ENCODE results near the gene HOXC9.

HOXC9 gene

DNA sequence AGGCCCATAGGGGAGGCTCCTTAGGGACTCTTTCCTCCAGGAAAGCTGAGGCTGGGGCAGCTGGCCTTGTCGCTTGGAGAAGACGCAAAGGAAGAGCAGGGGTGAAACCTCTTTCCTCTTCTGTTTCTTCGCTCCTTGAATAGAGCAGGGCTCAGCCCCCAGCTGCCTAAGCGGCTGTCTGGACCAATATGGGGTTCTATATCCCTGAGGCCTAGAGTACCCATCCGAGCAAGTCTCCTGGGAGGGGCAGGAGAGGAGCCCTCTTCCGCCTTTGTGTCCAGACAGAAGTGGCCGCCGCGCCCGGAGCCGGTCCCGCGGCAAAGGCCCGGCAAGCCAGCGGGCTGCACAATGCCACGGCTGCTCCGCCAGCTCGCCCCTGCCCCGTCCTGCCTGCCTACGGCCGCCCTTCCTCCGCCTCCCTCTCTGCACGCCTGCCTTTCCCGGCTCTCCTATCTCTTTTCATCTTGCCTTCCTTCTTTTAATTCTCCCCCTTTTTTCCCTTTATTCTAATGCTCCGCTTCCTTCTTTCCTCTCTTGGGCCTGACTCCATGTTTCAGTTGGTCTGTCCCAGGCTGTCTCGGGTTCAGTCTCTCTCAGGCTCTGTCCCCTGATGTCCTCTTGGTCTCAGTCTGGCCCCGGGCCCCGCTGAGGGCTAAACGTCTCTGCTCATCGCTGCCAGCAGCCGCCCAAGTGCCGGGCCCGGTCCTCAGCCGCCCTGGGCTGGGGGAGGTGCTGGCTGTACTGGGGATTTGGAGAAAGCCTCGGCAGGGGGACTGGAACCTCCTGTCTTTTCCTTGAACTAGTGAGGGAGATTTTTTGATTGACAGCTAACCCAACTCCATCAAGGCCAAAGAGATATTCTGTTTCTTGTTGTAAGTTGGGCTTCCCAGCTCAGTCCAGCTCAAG is 2.5 kb upstream of the HOXC9 start (continued):
- no peak for TF ChIP-seq ZSCAN16 (tag by site-specific recombination; IDR thresholded peaks at IDR 0.05)
- TF ChIP-seq ZNF354C (tag by site-specific recombination; IDR thresholded peaks at IDR 0.05; ENCODE audit: borderline replicate concordance, low read depth) = no peak
- TF ChIP-seq ZNF571 (tag by site-specific recombination; IDR thresholded peaks at IDR 0.05) = no peak
- peak; percentile 88; the same call in 1 of the 2 replicates for TF ChIP-seq MZF1 (tag by site-specific recombination; IDR thresholded peaks at IDR 0.05; ENCODE audit: borderline replicate concordance)
- no peak for TF ChIP-seq ZNF133 (tag by site-specific recombination; IDR thresholded peaks at IDR 0.05)
- TF ChIP-seq ZNF169 (tag by site-specific recombination; IDR thresholded peaks at IDR 0.05) = no peak
- TF ChIP-seq BCL11B (tag by site-specific recombination; IDR thresholded peaks at IDR 0.05; ENCODE audit: low read depth) = no peak
- TF ChIP-seq MYNN (tag by site-specific recombination; IDR thresholded peaks at IDR 0.05; ENCODE audit: borderline replicate concordance) = no peak
- TF ChIP-seq ZNF560 (tag by site-specific recombination; IDR thresholded peaks at IDR 0.05; ENCODE audit: borderline replicate concordance) = no peak
- no peak for TF ChIP-seq HOXC10 (CRISPR knock-in tag; IDR thresholded peaks at IDR 0.05)
- no peak for TF ChIP-seq ZNF391 (tag by site-specific recombination; IDR thresholded peaks at IDR 0.05; ENCODE audit: borderline replicate concordance, low read depth)
- peak; percentile 89 for TF ChIP-seq ZNF335 (tag by site-specific recombination; conservative IDR thresholded peaks at IDR 0.05)
- TF ChIP-seq ZNF677 (tag by site-specific recombination; IDR thresholded peaks at IDR 0.05) = no peak
- TF ChIP-seq ZFP41 (tag by site-specific recombination; IDR thresholded peaks at IDR 0.05; ENCODE audit: borderline replicate concordance) = no peak
- TF ChIP-seq, protein P1, sequence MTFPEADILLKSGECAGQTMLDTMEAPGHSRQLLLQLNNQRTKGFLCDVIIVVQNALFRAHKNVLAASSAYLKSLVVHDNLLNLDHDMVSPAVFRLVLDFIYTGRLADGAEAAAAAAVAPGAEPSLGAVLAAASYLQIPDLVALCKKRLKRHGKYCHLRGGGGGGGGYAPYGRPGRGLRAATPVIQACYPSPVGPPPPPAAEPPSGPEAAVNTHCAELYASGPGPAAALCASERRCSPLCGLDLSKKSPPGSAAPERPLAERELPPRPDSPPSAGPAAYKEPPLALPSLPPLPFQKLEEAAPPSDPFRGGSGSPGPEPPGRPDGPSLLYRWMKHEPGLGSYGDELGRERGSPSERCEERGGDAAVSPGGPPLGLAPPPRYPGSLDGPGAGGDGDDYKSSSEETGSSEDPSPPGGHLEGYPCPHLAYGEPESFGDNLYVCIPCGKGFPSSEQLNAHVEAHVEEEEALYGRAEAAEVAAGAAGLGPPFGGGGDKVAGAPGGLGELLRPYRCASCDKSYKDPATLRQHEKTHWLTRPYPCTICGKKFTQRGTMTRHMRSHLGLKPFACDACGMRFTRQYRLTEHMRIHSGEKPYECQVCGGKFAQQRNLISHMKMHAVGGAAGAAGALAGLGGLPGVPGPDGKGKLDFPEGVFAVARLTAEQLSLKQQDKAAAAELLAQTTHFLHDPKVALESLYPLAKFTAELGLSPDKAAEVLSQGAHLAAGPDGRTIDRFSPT (tag by site-specific recombination; IDR thresholded peaks at IDR 0.05) = no peak
- peak; percentile 51 for TF ChIP-seq FEZF1 (tag by site-specific recombination; IDR thresholded peaks at IDR 0.05)
- no peak for TF ChIP-seq BCL11A (tag by site-specific recombination; IDR thresholded peaks at IDR 0.05; ENCODE audit: low read depth)
- no peak for TF ChIP-seq ZNF202 (tag by site-specific recombination; IDR thresholded peaks at IDR 0.05; ENCODE audit: borderline replicate concordance)
- no peak for TF ChIP-seq ZNF266 (tag by site-specific recombination; IDR thresholded peaks at IDR 0.05; ENCODE audit: low read depth)
- peak; percentile 77 for TF ChIP-seq ZXDB (tag by site-specific recombination; IDR thresholded peaks at IDR 0.05)
- TF ChIP-seq ZNF670 (tag by site-specific recombination; IDR thresholded peaks at IDR 0.05; ENCODE audit: low read depth) = no peak
- TF ChIP-seq ZIC2 (tag by site-specific recombination; IDR thresholded peaks at IDR 0.05) = peak; percentile 31
- TF ChIP-seq KLF10 (tag by site-specific recombination; IDR thresholded peaks at IDR 0.05) = 0 out of 2 replicates have a peak, but pooled peaks have one; percentile 17
- TF ChIP-seq ZNF585B (tag by site-specific recombination; IDR thresholded peaks at IDR 0.05) = no peak
- no peak for TF ChIP-seq ZNF530 (tag by site-specific recombination; IDR thresholded peaks at IDR 0.05; ENCODE audit: low read depth)
- no peak for TF ChIP-seq ZNF140 (tag by site-specific recombination; IDR thresholded peaks at IDR 0.05)
- TF ChIP-seq SP3 (tag by site-specific recombination; IDR thresholded peaks at IDR 0.05) = no peak
- no peak for TF ChIP-seq ZNF707 (tag by site-specific recombination; IDR thresholded peaks at IDR 0.05)
- no peak for TF ChIP-seq ZNF37A (tag by site-specific recombination; IDR thresholded peaks at IDR 0.05)
- TF ChIP-seq ZBTB1 (tag by site-specific recombination; IDR thresholded peaks at IDR 0.05) = no peak
- TF ChIP-seq, protein P2, sequence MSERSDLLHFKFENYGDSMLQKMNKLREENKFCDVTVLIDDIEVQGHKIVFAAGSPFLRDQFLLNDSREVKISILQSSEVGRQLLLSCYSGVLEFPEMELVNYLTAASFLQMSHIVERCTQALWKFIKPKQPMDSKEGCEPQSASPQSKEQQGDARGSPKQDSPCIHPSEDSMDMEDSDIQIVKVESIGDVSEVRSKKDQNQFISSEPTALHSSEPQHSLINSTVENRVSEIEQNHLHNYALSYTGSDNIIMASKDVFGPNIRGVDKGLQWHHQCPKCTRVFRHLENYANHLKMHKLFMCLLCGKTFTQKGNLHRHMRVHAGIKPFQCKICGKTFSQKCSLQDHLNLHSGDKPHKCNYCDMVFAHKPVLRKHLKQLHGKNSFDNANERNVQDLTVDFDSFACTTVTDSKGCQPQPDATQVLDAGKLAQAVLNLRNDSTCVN (tag by site-specific recombination; optimal IDR thresholded peaks at IDR 0.05) = peak; percentile 56
- no peak for TF ChIP-seq ZNF24 (tag by site-specific recombination; IDR thresholded peaks at IDR 0.05)
- TF ChIP-seq YY2 (tag by site-specific recombination; IDR thresholded peaks at IDR 0.05) = no peak
- no peak for TF ChIP-seq SALL2 (tag by site-specific recombination; IDR thresholded peaks at IDR 0.05; ENCODE audit: borderline replicate concordance)
- no peak for TF ChIP-seq ZNF777 (tag by site-specific recombination; IDR thresholded peaks at IDR 0.05; ENCODE audit: borderline replicate concordance)
- TF ChIP-seq ZNF660 (tag by site-specific recombination; IDR thresholded peaks at IDR 0.05) = peak; percentile 26; the same call in 1 of the 2 replicates
- TF ChIP-seq ZNF626 (tag by site-specific recombination; IDR thresholded peaks at IDR 0.05) = no peak
- 0 out of 2 replicates have a peak, but pooled peaks have one; percentile 51 for TF ChIP-seq ZNF394 (tag by site-specific recombination; IDR thresholded peaks at IDR 0.05; ENCODE audit: borderline replicate concordance)
- TF ChIP-seq REPIN1 (tag by site-specific recombination; IDR thresholded peaks at IDR 0.05; ENCODE audit: low read depth) = no peak
- TF ChIP-seq ZNF624 (tag by site-specific recombination; IDR thresholded peaks at IDR 0.05) = no peak

Measured in HEK293 (cell line).